ENCODE data around the gene SPTB. TPM values are rescaled to one million over a fixed set of nuclear protein-coding genes. Genes with fewer than 3 reads are reported as not detected.

The SPTB gene
- total RNA-seq, 1 experiment from 2014 or later: 2.3 TPM

- no peak for DNase-seq
- no peak overlapping the region for H2BK12ac ChIP-seq (ENCODE audit: insufficient read length, low read depth, low read length)
- no peak overlapping the region for H3K14ac ChIP-seq (ENCODE audit: insufficient read depth, low read length)
- H3K27ac Mint-ChIP-seq: no peak overlapping the region
- H2BK15ac ChIP-seq (ENCODE audit: low read depth, low read length): no peak overlapping the region
- no peak overlapping the region for H3K27ac ChIP-seq (ENCODE audit: insufficient read length, low read depth, low read length)
- H4K91ac ChIP-seq (ENCODE audit: insufficient read length, low read depth, low read length): no peak overlapping the region
- H2BK20ac ChIP-seq (ENCODE audit: low read depth, low read length, poor library complexity, severe bottlenecking): no peak overlapping the region
- no peaks in the 10 kb centered on the region for H3K23me2 ChIP-seq (ENCODE audit: insufficient read length, low read depth, low read length, poor library complexity, severe bottlenecking)
- H3K4me3 Mint-ChIP-seq: no peak overlapping the region
- H3K56ac ChIP-seq (ENCODE audit: insufficient read length, low read depth, low read length): no peak overlapping the region
- TF ChIP-seq CTCF (conservative IDR thresholded peaks at IDR 0.05): no peak
- H2AK5ac ChIP-seq (ENCODE audit: insufficient read length, low read length): no peak overlapping the region
- no peak overlapping the region for H2BK5ac ChIP-seq (ENCODE audit: insufficient read length, low read length)
- H3K4me2 ChIP-seq (ENCODE audit: insufficient read depth, insufficient read length, low read length): no peak overlapping the region
- H3K4ac ChIP-seq (ENCODE audit: low read depth, low read length): no peak overlapping the region
- no peaks in the 10 kb centered on the region for H3K9me3 ChIP-seq (ENCODE audit: control insufficient read depth, low read depth, low read length)
- peaks cover 22 to 27% of the 10 kb centered on the region in 2 experiments for H3K9me3 Mint-ChIP-seq
- no peaks in the 10 kb centered on the region for H3K79me2 ChIP-seq (ENCODE audit: insufficient read depth, low read length)
- H3K36me3 Mint-ChIP-seq (ENCODE audit: insufficient read depth in 1 of 3, low read depth in 3 of 3): peaks cover 7 to 31% (median 9%) of the 10 kb centered on the region in 3 experiments; a peak in 6 of 7 replicates
- H4K5ac ChIP-seq (ENCODE audit: insufficient read length, low read depth, low read length): no peak overlapping the region
- no peak overlapping the region for H3K23ac ChIP-seq (ENCODE audit: insufficient read length, low read depth, low read length)
- WGBS (ENCODE audit: extremely low coverage, insufficient read length, low lambda C conversion rate): no CpG with 5 or more reads among the region's 2 CpGs
- no peak overlapping the region for H3T11ph ChIP-seq (ENCODE audit: low read length)
- no peak overlapping the region for H2BK120ac ChIP-seq (ENCODE audit: low read depth, low read length, poor library complexity, severe bottlenecking)
- H3K18ac ChIP-seq (ENCODE audit: insufficient read length, low read depth, low read length): no peak overlapping the region
- H4K8ac ChIP-seq (replicated peaks; ENCODE audit: insufficient read length, low read depth, low read length): no peak overlapping the region
- no peak overlapping the region for H2AFZ ChIP-seq (ENCODE audit: low read length)
- no peaks in the 10 kb centered on the region for H3K27me3 ChIP-seq (ENCODE audit: insufficient read depth, low read length)
- H3K27me3 Mint-ChIP-seq (ENCODE audit: low read depth): peaks cover 3% of the 10 kb centered on the region
- no peaks in the 10 kb centered on the region for H3K79me1 ChIP-seq (ENCODE audit: insufficient read depth, low read depth, low read length, poor library complexity, severe bottlenecking)
- H3K4me1 Mint-ChIP-seq: peaks cover 15 to 16% of the 10 kb centered on the region in 2 experiments
- H3K4me1 ChIP-seq (ENCODE audit: insufficient read depth, low read length): no peaks in the 10 kb centered on the region
- H4K20me1 ChIP-seq (ENCODE audit: control insufficient read depth, insufficient read depth, insufficient read length): no peaks in the 10 kb centered on the region
- no peak overlapping the region for H3K9ac ChIP-seq (ENCODE audit: extremely low read depth, insufficient read length, low read length)
Observed at GRCh38 chr14:64771161-64771560, 108.5 kb downstream of the SPTB start.
